GM23248 (cell line): ENCODE data around the gene PVRIG. TPM values are rescaled to one million over a fixed set of nuclear protein-coding genes. Genes with fewer than 3 reads are reported as not detected.
"Not testable (repeated sequence)": the region's sequence is repeated elsewhere in the genome, so short reads cannot be mapped to it uniquely, and the experiment has no call there.

ENCODE experiments used
- DNase-seq: peaks from one replicate; pipeline ENCODE4 v3.0.0-alpha.2; 2015
- H2AFZ ChIP-seq: fragments of 200-600 bp; sonication (generic); 2 replicates; pipeline ENCODE4 v1.6.1; 2016; ENCODE audit warnings: antibody characterized with exemption
- H3F3A ChIP-seq: fragments of 200-600 bp; sonication (generic); 2 replicates; pipeline ENCODE4 v1.6.1; 2016; ENCODE audit warnings: mild to moderate bottlenecking, antibody characterized with exemption, mixed run types; ENCODE audit not compliant: insufficient read depth
- H3K27ac ChIP-seq: fragments of 200-600 bp; sonication (generic); 2 replicates; pipeline ENCODE4 v1.5.1; 2016; ENCODE audit warnings: mild to moderate bottlenecking
- H3K27me3 ChIP-seq: fragments of 200-600 bp; sonication (generic); replicated peaks from 2 replicates; pipeline ENCODE4 v1.6.1; 2016; ENCODE audit warnings: mild to moderate bottlenecking; ENCODE audit not compliant: insufficient read depth
- H3K36me3 ChIP-seq: fragments of 200-600 bp; sonication (generic); 2 replicates; pipeline ENCODE4 v1.6.1; 2016; ENCODE audit warnings: low read depth, mild to moderate bottlenecking
- H3K4me1 ChIP-seq: fragments of 200-600 bp; sonication (generic); 2 replicates; pipeline ENCODE4 v1.6.1; 2016; ENCODE audit warnings: mild to moderate bottlenecking; ENCODE audit not compliant: insufficient read depth
- H3K4me2 ChIP-seq: fragments of 200-600 bp; sonication (generic); one replicate; pipeline ENCODE4 v1.6.1; 2016; ENCODE audit warnings: mild to moderate bottlenecking; ENCODE audit not compliant: unreplicated experiment
- H3K4me3 ChIP-seq: fragments of 200-600 bp; sonication (generic); 2 replicates; pipeline ENCODE4 v1.5.1; 2016; ENCODE audit warnings: mild to moderate bottlenecking
- H3K79me2 ChIP-seq: fragments of 200-600 bp; sonication (generic); 2 replicates; pipeline ENCODE4 v1.6.1; 2016; ENCODE audit warnings: mild to moderate bottlenecking; ENCODE audit not compliant: insufficient read depth
- H3K9ac ChIP-seq: fragments of 200-600 bp; sonication (generic); 2 replicates; pipeline ENCODE4 v1.6.1; 2016; ENCODE audit warnings: mild to moderate bottlenecking
- H3K9me2 ChIP-seq: fragments of 200-600 bp; sonication (generic); 2 replicates; pipeline ENCODE4 v1.6.1; 2016; ENCODE audit warnings: mixed run types, mild to moderate bottlenecking, moderate library complexity; ENCODE audit not compliant: insufficient read depth
- H3K9me3 ChIP-seq: fragments of 200-600 bp; sonication (generic); one replicate; pipeline ENCODE4 v1.6.1; 2017; ENCODE audit warnings: low read depth
- H4K20me1 ChIP-seq: fragments of 200-600 bp; sonication (generic); 2 replicates; pipeline ENCODE4 v1.6.0; 2016; ENCODE audit not compliant: insufficient read depth
- EZH2 ChIP-seq: fragments of 200-600 bp; sonication (generic); IDR thresholded peaks from 2 replicates; pipeline ENCODE4 v1.6.1; 2018; ENCODE audit warnings: antibody characterized with exemption, mild to moderate bottlenecking; ENCODE audit not compliant: insufficient read depth, poor library complexity, severe bottlenecking
- EZH2phosphoT487 ChIP-seq: fragments of 200-600 bp; sonication (generic); IDR thresholded peaks from 2 replicates; pipeline ENCODE4 v1.6.1; 2018; ENCODE audit warnings: antibody characterized with exemption, moderate library complexity, mild to moderate bottlenecking, low read depth; ENCODE audit not compliant: insufficient read depth
- WGBS, 2 experiments: methylation state at CpG; one replicate each; pipeline ENCODE4 v1.1.6; 2015 to 2017; ENCODE audit warnings: low lambda C conversion rate in 2 of 2, low coverage in 1 of 2; ENCODE audit errors: missing lambda C conversion rate in 2 of 2; 5-methylcytosine and 5-hydroxymethylcytosine counted together
- in situ Hi-C: fragments of 300-500 bp; cut with MboI; formaldehyde crosslinking; loops from 2 replicates; pipeline ENCODE4 v1.15.0; 2020
- polyA plus RNA-seq: library from polyadenylated mRNA; unstranded; fragments of >200 nt; fragmentation: Nextera tagmentation; extraction: Ambion mirVana; gene quantifications from 2 replicates; pipeline ENCODE4 v1.2.1, GENCODE V29; 2016
- total RNA-seq: library from RNA; depleted of rRNA; stranded (reverse); fragments of >200 nt; shearing (Covaris generic); gene quantifications from 2 replicates; pipeline ENCODE4 v1.2.3, GENCODE V29; 2014

PVRIG gene
- total and polyA plus RNA-seq, 2 experiments from 2014 or later, result not detected

DNA sequence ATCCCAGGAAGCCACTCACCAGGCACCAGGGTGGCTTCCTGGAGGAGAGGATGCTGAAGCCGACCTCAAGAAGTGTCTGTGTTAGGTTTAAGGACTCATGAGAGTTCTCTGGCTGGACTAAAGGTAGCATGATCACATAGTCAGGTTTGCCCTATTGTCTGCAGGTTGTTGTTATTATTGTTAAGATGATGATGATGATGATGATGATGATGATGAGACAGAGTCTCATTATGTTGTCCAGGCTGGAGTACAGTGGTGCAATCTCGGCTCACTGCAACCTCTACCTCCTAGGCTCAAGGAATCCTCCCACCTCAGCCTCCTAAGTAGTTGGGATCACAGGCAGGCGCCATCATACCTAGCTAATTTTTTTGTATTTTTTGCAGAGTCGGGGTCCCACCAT lies 44.5 kb downstream of the PVRIG start:
- H3K4me2 ChIP-seq, H3K9ac ChIP-seq, H2AFZ ChIP-seq, H3K27ac ChIP-seq, H3K27me3 ChIP-seq, H3K36me3 ChIP-seq, DNase-seq, in situ Hi-C loops, H4K20me1 ChIP-seq, H3K9me2 ChIP-seq, H3K4me1 ChIP-seq, H3K4me3 ChIP-seq, H3F3A ChIP-seq, H3K9me3 ChIP-seq: not testable (repeated sequence)
- H3K79me2 ChIP-seq, result peaks cover 14% of the 10 kb centered on the region
- WGBS, 2 experiments, result 87 to 88% methylated on average over 4 of the region's 4 CpGs

DNA sequence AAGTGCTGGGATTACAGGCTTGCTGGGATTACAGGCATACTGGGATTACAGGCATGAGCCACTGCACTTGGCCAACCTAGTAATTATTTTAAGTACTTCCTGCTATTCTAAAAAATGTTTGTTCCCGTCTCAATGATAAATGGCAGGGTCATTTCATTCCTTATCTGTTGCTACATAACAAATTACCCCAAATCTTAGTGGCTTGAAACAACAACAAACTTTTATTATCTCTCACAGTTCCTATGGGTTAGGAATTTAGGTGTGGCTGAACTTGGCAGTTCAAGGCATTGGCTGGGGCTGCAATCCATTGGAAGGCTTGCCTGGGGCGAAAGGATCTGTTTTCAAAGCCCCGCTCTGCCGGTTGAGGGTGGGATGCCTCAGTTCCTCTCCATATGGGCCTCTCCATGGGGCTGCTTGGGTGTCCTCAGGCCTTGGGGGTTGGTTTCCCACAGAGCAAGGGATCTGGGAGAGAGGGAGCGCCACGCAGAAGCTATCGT lies 45.0 kb downstream of the PVRIG start:
- not testable (repeated sequence) for H3K9me3 ChIP-seq, H2AFZ ChIP-seq, H3K27ac ChIP-seq

DNA sequence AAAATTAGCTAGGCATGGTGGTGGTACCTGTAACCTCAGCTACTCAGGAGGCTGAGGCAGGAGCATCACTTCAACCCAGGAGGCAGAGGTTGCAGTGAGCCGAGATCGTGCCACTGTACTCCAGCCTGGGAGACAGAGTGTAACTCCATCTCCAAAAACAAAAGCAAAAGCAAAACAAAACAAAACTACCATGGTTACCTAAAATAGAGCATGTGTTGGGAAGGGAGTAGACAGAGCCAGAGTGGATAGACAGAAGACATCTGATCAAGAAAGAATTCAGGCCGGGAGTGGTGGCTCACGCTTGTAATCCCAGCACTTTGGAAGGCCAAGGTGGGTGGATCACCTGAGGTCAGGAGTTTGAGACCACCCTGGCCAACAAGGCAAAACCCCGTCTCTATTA lies 46.1 kb downstream of the PVRIG start:
- H3K27ac ChIP-seq, H3K9ac ChIP-seq, H4K20me1 ChIP-seq, H3K4me2 ChIP-seq, H2AFZ ChIP-seq, H3K4me3 ChIP-seq, H3F3A ChIP-seq, H3K36me3 ChIP-seq, in situ Hi-C loops, H3K4me1 ChIP-seq, H3K9me2 ChIP-seq, DNase-seq, H3K27me3 ChIP-seq, H3K9me3 ChIP-seq: not testable (repeated sequence)
- H3K79me2 ChIP-seq, result peaks cover 24% of the 10 kb centered on the region
- 60% methylated on average over 5 of the region's 5 CpGs for WGBS, 2 experiments

More for the DNA sequence above, 45.0 kb downstream of the PVRIG start:
- H3K4me1 ChIP-seq, in situ Hi-C loops, H3K36me3 ChIP-seq, H3K4me2 ChIP-seq, H3K9ac ChIP-seq, H3K9me2 ChIP-seq, H3K27me3 ChIP-seq, DNase-seq, H4K20me1 ChIP-seq, H3F3A ChIP-seq, H3K4me3 ChIP-seq: not testable (repeated sequence)
- WGBS, 2 experiments, result 74 to 76% methylated on average over 7 of the region's 7 CpGs
- peaks cover 19% of the 10 kb centered on the region for H3K79me2 ChIP-seq

DNA sequence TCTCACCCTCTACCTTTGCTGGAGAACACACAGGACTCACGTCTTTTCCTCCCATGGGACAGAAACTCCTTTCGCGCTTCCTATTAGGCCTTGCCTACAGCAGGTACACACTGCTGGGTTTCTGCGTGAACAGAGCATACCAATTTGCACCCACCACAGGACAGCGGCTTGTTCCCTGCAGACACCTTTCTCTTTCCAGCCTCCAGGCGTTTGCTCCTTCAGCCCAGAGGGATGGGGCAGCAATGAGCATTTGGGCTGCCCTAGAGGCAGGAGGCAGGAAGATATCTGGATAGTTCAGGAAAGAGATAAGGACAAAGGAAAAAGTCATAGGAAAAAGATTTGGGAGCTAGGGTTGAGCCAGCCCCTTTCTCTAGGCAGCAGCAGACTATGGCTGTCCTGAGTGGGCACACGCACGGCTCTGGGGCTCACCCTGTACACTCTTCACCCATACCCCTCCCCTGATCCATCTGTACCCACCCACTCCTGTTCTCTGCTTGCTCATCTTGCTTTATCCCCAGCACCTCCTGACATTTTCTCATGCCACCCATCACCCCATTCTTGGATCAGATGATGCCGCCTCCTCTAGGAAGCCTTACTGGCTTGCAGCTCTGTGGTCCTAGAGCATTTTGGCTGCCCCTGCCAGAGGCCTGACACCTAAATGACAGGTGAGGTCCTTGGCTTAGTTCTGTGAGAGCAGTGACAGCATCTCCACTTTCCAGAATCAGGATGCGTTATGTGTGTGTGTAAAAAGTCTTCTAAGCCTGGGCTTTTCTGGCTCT lies 47.0 kb downstream of the PVRIG start:
- no peak overlapping the region for H3K9ac ChIP-seq
- no peaks in the 10 kb centered on the region for H3K27me3 ChIP-seq
- H3K27ac ChIP-seq, result no peak overlapping the region
- no peaks in the 10 kb centered on the region for H3K9me2 ChIP-seq
- no peaks in the 10 kb centered on the region; the same call in 1 of the 2 replicates for H4K20me1 ChIP-seq
- no peaks in the 10 kb centered on the region for H3F3A ChIP-seq
- in situ Hi-C loops, result no loop called here
- no peak for DNase-seq
- no peak overlapping the region for H3K4me3 ChIP-seq
- no peak overlapping the region for H2AFZ ChIP-seq
- TF ChIP-seq EZH2 (no peak), EZH2phosphoT487 (no peak)
- no peak overlapping the region for H3K4me2 ChIP-seq
- 89 to 94% methylated on average over 10 of the region's 10 CpGs for WGBS, 2 experiments
- peaks cover 5% of the 10 kb centered on the region for H3K4me1 ChIP-seq
- H3K36me3 ChIP-seq, result no peaks in the 10 kb centered on the region
- H3K79me2 ChIP-seq, result peaks cover 24% of the 10 kb centered on the region
- H3K9me3 ChIP-seq, result no peaks in the 10 kb centered on the region

DNA sequence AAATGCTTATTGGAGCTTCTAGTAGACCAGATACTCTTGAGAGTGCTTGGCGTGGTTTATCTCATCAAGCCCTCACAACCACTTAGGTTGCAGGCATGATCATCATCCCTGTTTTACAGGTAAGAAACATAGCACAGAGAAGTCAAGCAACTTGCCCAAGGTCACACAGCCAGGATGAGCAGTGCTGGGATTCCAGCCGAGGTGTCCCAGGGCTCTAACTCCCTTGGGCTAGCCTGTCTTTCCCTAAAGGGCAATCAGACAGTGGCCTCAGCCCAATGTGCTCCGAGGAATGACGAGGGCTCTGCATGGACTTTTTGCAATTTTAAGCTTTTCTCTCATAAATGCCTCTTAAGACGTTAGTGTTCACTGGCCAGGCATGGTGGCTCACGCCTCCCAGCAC lies 47.9 kb downstream of the PVRIG start:
- H2AFZ ChIP-seq, result no peak overlapping the region
- H3K27me3 ChIP-seq, result no peaks in the 10 kb centered on the region
- WGBS, 2 experiments, result 85 to 89% methylated on average over 6 of the region's 6 CpGs
- peaks cover 5% of the 10 kb centered on the region for H3K4me1 ChIP-seq
- no peak for DNase-seq
- in situ Hi-C loops, result no loop called here
- no peaks in the 10 kb centered on the region for H3K36me3 ChIP-seq
- H3K9me2 ChIP-seq, result no peaks in the 10 kb centered on the region
- no peaks in the 10 kb centered on the region for H3F3A ChIP-seq
- TF ChIP-seq EZH2 (no peak), EZH2phosphoT487 (no peak)
- no peak overlapping the region for H3K27ac ChIP-seq
- no peak overlapping the region for H3K4me2 ChIP-seq
- H3K79me2 ChIP-seq, result peaks cover 24% of the 10 kb centered on the region
- no peak overlapping the region for H3K4me3 ChIP-seq
- no peak overlapping the region for H3K9ac ChIP-seq
- H3K9me3 ChIP-seq, result no peaks in the 10 kb centered on the region
- no peaks in the 10 kb centered on the region; the same call in 1 of the 2 replicates for H4K20me1 ChIP-seq

DNA sequence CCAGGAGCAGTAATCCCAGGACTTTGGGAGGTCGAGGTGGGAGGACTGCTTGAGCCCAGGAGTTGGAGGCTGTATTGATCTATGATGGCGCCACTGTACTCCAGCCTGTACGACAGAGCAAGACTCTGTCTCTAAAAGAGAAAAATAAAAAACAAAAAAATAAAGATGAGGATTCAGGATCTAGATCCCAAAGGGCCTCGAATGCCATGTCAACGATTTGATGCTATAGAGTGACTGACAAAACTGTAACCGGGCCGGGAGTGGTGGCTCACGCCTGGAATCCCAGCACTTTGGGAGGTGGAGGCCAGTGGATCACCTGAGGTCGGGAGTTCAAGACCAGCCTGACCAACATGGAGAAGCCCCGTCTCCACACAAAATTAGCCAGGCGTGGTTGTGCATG lies 49.1 kb downstream of the PVRIG start:
- H3K27me3 ChIP-seq, H3K27ac ChIP-seq, H2AFZ ChIP-seq, H3K36me3 ChIP-seq, H3K4me2 ChIP-seq, H3K9me2 ChIP-seq, H4K20me1 ChIP-seq, H3K4me3 ChIP-seq, in situ Hi-C loops, H3K9ac ChIP-seq, DNase-seq, H3K9me3 ChIP-seq, H3F3A ChIP-seq, H3K4me1 ChIP-seq: not testable (repeated sequence)
- H3K79me2 ChIP-seq, result peaks cover 24% of the 10 kb centered on the region
- WGBS, 2 experiments, result 97% methylated on average over 11 of the region's 11 CpGs

DNA sequence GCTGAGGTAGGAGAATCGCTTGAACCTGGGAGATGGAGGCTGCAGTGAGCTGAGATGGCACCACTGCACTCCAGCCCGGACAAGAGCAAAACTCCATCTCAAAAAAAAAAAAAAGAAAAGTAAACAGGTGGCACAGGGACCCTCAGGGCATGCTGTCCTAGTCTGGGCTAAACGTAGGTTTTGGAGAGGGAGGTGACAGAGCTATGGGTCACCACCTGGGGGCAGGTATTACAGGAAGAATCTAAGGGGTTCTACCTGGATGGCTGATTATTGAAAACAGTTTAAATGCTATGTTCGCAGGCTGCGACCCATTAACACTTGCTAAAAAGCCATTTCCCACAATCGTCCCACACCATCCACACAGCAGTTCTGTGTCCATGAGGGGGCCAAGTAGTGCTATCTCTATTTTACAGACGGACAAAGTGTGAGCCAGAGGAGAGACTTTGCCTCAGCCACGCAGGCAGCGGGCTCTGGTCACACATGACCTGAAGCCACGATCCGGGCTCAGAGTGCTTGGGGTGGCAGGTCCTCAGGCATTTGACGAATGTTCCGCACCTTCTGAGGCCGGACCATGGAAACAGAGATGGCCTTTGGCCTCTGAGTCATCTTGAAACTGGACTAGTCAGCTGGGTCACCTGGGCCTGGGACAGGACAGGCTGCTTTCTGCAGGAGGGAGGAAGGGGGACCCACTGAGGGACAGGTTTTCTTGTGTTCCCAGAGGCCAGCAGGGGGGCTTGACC lies 49.7 kb downstream of the PVRIG start:
- H3F3A ChIP-seq, H3K4me3 ChIP-seq, H3K9me2 ChIP-seq, H3K27me3 ChIP-seq, H3K27ac ChIP-seq, DNase-seq, H3K9ac ChIP-seq, H4K20me1 ChIP-seq, H3K36me3 ChIP-seq, H3K4me1 ChIP-seq, H2AFZ ChIP-seq, H3K4me2 ChIP-seq, H3K9me3 ChIP-seq, in situ Hi-C loops: not testable (repeated sequence)
- peaks cover 24% of the 10 kb centered on the region for H3K79me2 ChIP-seq
- WGBS, 2 experiments, result 92% methylated on average over 14 of the region's 14 CpGs
